SK-N-MC (cell line): Measurements from ENCODE around the gene ITGAV.

Experiments used
- EZH2 ChIP-seq: fragments of 200-600 bp; sonication (generic); IDR thresholded peaks from one replicate; pipeline ENCODE4 v1.6.1; 2017; ENCODE audit warnings: antibody characterized with exemption
- FOXP2 ChIP-seq: optimal IDR thresholded peaks from 2 replicates; pipeline ENCODE3; 2011; ENCODE audit warnings: mild to moderate bottlenecking, moderate library complexity; ENCODE audit not compliant: insufficient read depth; ENCODE audit errors: extremely low read length, control extremely low read depth
- POLR2AphosphoS5 ChIP-seq: IDR thresholded peaks from 2 replicates; pipeline ENCODE4 v1.6.1; 2012; ENCODE audit warnings: mild to moderate bottlenecking, low read depth, low read length, borderline replicate concordance

GRCh38 chr2:186617771-186618170, 27.9 kb downstream of the ITGAV start:
- TF ChIP-seq POLR2AphosphoS5, result no peak
- TF ChIP-seq EZH2, result no peak
- TF ChIP-seq FOXP2, result no peak
